Measurements from ENCODE around the gene MYLIP.

Gene MYLIP

GRCh38 chr6:16108921-16109658, 19.8 kb upstream of the MYLIP start:
- no peak for DNase-seq

DNA sequence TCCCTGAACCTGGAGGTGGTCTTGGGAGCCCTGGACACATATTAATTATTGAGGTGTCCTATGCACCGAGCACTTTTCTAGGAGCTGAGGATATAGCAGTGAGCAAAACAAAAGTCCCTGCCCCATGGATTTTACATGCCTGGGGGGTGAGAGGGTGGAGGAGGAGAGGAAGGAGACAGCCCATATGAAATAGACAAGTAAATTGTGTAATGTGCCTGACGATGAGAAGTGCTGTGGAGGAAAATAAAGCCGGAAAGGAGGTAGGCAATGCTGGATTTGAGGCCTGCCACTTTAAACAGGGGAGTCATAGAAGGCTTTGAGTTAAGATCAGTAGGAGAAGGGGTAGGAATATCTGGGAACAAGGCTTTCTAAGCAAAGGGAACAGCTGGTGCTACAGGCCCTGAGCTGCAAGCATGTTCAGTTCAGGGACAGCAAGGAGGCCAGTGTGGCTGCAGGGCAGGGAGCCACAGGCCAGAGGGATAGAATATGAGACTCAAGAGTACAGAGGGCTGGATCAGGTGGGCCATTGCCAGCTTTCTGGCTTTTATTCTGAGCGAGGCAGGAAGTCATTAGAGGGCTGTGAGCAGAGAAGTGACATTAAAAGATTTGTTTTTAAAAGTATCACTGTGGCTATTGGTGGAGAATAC, 19.1 kb upstream of the MYLIP start:
- DNase-seq = no peak

DNA sequence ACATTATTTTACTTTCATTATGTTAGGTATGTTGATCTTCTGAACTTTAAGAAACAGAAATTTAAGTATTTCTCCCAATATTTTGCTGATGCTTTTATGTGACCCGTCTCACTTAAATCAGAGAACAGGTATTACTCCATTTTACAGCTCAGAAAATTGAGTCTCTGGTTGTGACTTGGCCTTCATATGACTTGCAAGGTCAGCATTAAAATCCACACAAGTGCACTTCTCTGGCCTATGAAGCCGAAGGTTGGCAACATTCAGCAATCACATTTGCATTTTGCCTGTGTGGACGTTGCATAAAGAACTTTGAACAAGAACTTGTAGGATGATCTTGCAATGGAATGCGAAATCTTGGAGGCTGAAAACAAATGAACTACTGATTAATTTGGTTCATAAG, 10.1 kb upstream of the MYLIP start:
- no peak for DNase-seq

GRCh38 chr6:16121339-16121738, 7.5 kb upstream of the MYLIP start:
- DNase-seq = no peak

- DNase-seq = no peak
These were observed 6.7 kb upstream of the MYLIP start for GRCh38 chr6:16122197-16122596.

DNA sequence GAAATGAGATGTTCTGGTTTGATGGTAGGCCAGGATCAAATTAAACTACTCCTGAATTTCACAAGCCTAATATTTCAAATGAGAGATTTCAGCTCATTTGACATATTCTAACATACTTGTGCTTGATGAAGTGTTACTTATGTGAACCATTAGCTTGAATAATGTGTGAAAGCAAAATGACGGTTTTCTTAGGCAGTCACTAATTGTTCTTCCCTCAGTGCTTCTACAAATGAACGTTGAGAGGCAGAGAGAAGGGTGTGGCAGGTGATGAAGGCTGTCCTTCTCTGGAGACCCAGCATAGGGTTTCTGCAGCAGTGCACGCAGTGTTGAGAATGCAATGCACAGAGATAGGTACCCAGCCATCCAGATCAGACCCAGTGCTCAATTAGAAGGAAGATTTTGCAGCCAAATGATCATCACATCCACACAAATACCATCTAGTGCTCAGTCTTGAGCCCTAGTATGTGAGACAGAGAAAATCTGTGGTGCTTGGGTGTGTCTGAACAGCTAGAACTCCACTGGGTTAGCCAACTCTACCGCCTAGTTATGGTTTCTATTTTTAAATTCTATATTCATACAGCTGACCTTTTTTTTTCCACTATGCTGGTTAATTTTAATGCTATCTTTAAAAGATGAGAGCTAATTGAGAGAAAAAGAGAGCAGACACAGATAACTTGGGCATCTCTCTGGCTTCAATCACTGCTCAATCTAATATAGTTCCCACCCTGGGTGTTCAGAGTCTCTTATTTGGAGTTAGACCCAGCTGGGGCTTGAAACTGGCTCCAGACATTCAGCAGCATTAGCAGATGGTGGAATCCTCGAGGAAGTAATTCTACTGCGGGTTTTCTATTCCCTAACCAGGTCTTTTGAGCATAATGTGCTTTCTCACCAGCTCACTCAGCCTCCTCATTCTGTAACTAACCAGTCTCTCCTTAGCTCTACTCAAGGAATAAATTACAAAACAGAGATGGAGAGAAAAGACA, 4.4 kb upstream of the MYLIP start:
- DNase-seq = no peak

GRCh38 chr6:16126056-16126455, 2.8 kb upstream of the MYLIP start:
- no peak for DNase-seq

DNA sequence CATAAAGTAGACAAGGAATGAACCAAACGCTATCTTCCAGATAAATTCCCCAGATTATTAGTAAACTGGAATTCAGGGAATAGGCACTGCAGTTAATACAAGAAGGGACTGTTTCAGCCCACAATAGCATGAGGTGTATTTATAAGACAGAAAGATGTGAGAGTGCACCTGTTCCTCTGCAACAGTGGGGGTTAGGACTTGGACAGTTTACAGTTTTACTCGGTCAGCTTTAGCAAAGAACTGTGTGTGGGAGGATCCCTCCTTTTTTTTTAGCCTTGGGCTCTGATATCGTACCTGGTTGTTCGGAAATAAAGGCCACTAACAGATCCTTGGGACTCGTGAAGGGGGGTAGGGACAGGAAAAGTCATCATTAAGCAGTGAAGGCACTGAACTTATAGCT, 2.0 kb upstream of the MYLIP start:
- no peak for DNase-seq

GRCh38 chr6:16127471-16127870, 1.4 kb upstream of the MYLIP start:
- no peak for DNase-seq

- peak; percentile 82 for DNase-seq
These were observed 926 bp downstream of the MYLIP start for GRCh38 chr6:16129623-16130401.

DNA sequence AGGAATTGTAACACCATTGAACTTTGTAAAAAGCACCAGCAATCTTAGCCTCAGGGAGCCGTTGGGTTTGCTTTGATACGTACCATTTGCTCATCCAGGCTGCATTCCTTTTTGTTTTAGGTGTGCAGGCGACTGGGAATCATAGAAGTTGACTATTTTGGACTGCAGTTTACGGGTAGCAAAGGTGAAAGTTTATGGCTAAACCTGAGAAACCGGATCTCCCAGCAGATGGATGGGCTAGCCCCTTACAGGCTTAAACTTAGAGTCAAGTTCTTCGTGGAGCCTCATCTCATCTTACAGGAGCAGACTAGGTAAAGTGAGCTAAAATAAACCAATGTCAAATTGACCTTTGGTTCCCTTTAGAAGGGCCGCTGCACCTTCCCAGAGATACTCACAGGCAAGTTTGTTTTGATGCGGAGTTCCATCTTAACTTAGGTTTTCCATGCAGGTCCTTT, 1.6 kb downstream of the MYLIP start:
- no peak for DNase-seq

DNA sequence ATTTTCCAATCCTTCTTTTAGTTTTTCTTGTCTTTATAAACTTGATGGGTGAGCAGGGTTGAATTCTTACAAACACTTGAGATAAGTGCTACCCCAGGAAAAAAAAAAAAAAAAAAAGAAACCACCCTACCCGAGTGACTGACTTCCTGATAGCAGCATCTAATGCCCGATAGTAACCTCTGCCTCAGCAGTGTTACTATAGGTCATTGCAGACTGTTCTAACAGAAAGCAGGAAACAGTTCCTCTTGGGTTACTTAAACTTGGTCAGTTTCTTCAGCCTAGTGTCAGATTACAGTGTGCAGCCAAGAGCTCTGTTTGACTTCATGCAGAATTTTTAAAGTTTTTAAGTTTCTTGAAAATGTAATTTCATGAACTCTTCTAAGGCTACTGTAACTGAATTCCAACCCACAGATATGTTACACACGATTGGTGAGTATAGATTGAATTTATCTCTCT, 2.1 kb downstream of the MYLIP start:
- DNase-seq = no peak

- DNase-seq = no peak
These were observed 4.0 kb downstream of the MYLIP start for GRCh38 chr6:16132909-16133308.

- no peak for DNase-seq
These were observed 5.5 kb downstream of the MYLIP start for GRCh38 chr6:16134430-16134829.

- DNase-seq = no peak
These were observed 6.2 kb downstream of the MYLIP start for GRCh38 chr6:16135066-16135465.

DNA sequence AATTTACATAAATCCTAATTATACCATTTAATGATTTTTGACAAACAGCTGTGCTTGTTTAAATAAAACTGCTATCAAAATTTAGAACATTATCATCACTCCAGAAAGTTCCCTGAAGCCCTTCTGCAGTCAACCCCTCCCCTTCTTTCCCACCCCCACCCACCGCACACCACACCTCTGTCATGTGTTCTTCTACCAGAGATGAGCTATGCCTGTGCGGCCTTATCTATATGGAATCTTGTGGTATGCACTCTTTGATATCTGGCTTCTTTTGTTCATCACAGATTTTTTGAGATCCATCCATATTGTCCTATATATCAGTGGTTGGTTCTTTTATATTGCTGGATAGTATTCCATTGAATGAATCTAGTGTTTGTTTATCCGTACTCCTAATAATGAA, 7.2 kb downstream of the MYLIP start:
- peak; percentile 77 for DNase-seq

DNA sequence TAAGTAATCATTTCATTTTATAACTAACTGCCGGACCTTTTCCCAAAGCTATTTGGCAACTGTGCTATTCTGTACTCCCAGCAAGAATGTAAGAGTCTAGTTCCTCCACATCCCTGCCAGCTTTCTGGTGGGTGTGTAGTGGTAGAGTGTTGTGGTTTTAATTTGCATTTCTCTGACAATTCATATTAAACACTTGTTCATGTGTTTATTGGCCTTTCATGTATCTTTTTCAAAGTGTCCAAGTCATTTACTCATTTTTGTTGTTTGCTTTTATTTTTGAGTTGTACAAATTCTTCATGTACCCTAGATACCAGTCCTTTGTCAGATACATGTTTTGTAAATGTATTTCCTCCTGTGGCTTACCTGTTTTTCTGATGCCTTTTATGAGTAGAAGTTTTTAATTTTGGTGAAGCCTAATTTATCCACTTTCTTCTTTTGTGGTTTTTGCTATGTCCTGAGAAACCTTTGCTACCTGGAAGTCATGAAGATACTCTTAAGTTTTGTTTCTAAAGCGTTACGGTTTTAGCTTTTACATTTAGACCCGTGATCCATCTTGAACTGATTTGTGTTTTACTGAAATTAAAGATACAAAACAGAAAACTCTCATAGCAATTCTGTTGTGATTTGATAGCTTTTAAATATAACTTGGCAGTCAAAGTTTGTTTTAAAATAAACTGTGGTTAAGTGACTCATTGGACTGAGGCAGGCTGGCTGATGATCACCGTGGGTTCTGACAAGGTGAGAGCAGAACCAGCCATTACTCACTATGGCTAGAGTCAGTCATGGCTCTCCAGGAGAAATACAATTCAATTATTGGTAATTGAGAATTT, 8.0 kb downstream of the MYLIP start:
- DNase-seq = peak; percentile 82

DNA sequence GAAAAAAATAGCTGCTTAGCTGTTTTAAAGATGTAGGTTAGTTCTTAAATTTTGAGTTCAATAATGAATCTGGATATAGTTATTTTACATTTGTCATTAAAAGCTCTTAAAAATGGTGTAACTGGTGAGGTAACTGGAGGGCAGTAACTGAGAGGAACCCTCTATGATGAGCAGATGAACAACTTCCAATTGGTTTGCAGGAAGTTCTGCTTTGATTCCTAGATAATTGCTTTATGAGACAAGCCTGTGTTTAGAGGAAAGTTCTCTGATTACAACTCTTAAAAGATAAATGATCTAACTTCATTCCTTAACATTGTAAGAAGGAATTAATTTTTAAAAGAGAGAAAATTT, 8.5 kb downstream of the MYLIP start:
- DNase-seq = no peak

DNA sequence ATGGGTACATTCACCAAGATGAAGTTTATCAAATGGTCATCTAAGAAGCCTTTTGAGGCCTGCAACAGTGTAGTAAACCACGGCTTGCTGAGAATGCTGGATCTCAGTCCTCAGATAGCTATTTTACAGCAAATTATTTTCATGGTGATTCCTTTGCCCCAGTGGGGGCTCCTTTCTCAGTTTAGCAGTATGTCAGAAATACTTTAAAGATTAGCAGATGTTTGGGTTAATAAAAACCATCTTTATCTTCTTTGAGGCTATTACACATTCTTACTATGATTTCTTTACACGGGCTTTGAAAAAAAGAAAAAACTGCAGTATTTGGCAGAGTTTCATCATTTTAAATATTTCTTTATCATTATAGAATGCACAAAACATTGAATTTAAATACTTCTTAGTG, 10.7 kb downstream of the MYLIP start:
- no peak for DNase-seq

- DNase-seq = no peak
These were observed 11.7 kb downstream of the MYLIP start for GRCh38 chr6:16140607-16141006.

GRCh38 chr6:16141514-16141913, 12.6 kb downstream of the MYLIP start:
- no peak for DNase-seq

GRCh38 chr6:16145038-16145437, 16.2 kb downstream of the MYLIP start:
- no peak for DNase-seq

Measured in activated effector memory CD4-positive, alpha-beta T cell treated with anti-CD3 and anti-CD28 coated beads, Interleukin-2, amount 50 U/mL, for 16 hours (primary cell).